Rectal smooth muscle tissue (tissue), 1 donor: ENCODE data around the gene DET1.
"Not testable (repeated sequence)": the region's sequence is repeated elsewhere in the genome, so short reads cannot be mapped to it uniquely, and the experiment has no call there.

Experiments
- H3K27ac ChIP-seq: one replicate; pipeline ENCODE4 v1.7.0; 2013; ENCODE audit warnings: low read depth, low read length, inconsistent platforms
- H3K27me3 ChIP-seq: one replicate; pipeline ENCODE4 v1.7.0; 2013; ENCODE audit warnings: low read length; ENCODE audit not compliant: control insufficient read depth, insufficient read depth
- H3K36me3 ChIP-seq: one replicate; pipeline ENCODE4 v1.7.0; 2013; ENCODE audit warnings: low read length; ENCODE audit not compliant: control insufficient read depth, insufficient read depth
- H3K4me1 ChIP-seq: one replicate; pipeline ENCODE4 v1.7.0; 2013; ENCODE audit warnings: low read length; ENCODE audit not compliant: control insufficient read depth, insufficient read depth
- H3K4me3 ChIP-seq: one replicate; pipeline ENCODE4 v1.7.0; 2013; ENCODE audit warnings: low read length
- H3K9ac ChIP-seq: one replicate; pipeline ENCODE4 v1.7.0; 2013; ENCODE audit warnings: low read length

Gene DET1

GRCh38 chr15:88537591-88538317 is 8.7 kb downstream of the DET1 start:
- Histone ChIP-seq H3K36me3 (no peaks in the 10 kb centered on the region), H3K27ac (no peak overlapping the region), H3K4me3 (no peak overlapping the region), H3K4me1 (peaks cover 8% of the 10 kb centered on the region), H3K27me3 (no peaks in the 10 kb centered on the region), H3K9ac (no peak overlapping the region)

- Histone ChIP-seq H3K9ac (no peak overlapping the region), H3K4me1 (no peaks in the 10 kb centered on the region), H3K36me3 (peaks cover 7% of the 10 kb centered on the region), H3K27ac (no peak overlapping the region), H3K4me3 (no peak overlapping the region), H3K27me3 (no peaks in the 10 kb centered on the region)
Observed at GRCh38 chr15:88535607-88536313, 10.7 kb downstream of the DET1 start.

GRCh38 chr15:88535100-88535499 is 11.4 kb downstream of the DET1 start:
- H3K4me3 ChIP-seq, result no peak overlapping the region
- H3K9ac ChIP-seq, result no peak overlapping the region
- no peaks in the 10 kb centered on the region for H3K27me3 ChIP-seq
- H3K4me1 ChIP-seq, result no peaks in the 10 kb centered on the region
- no peak overlapping the region for H3K27ac ChIP-seq
- H3K36me3 ChIP-seq, result peaks cover 8% of the 10 kb centered on the region

GRCh38 chr15:88533376-88533775 is 13.1 kb downstream of the DET1 start:
- peaks cover 8% of the 10 kb centered on the region for H3K36me3 ChIP-seq
- no peak overlapping the region for H3K27ac ChIP-seq
- H3K27me3 ChIP-seq, result no peaks in the 10 kb centered on the region
- H3K9ac ChIP-seq, result no peak overlapping the region
- no peaks in the 10 kb centered on the region for H3K4me1 ChIP-seq
- H3K4me3 ChIP-seq, result no peak overlapping the region

GRCh38 chr15:88529021-88529630 is 17.4 kb downstream of the DET1 start:
- H3K27ac ChIP-seq, result no peak overlapping the region
- no peaks in the 10 kb centered on the region for H3K4me1 ChIP-seq
- no peak overlapping the region for H3K9ac ChIP-seq
- H3K4me3 ChIP-seq, result no peak overlapping the region
- peaks cover 11% of the 10 kb centered on the region for H3K36me3 ChIP-seq
- H3K27me3 ChIP-seq, result no peaks in the 10 kb centered on the region

- H3K36me3 ChIP-seq, result peaks cover 11% of the 10 kb centered on the region
- H3K27me3 ChIP-seq, result no peaks in the 10 kb centered on the region
- no peaks in the 10 kb centered on the region for H3K4me1 ChIP-seq
- H3K4me3 ChIP-seq, result no peak overlapping the region
- no peak overlapping the region for H3K9ac ChIP-seq
- no peak overlapping the region for H3K27ac ChIP-seq
Observed at GRCh38 chr15:88526247-88526879, 20.1 kb downstream of the DET1 start.

GRCh38 chr15:88525418-88525817 is 21.1 kb downstream of the DET1 start:
- Histone ChIP-seq H3K27me3 (no peaks in the 10 kb centered on the region), H3K36me3 (peaks cover 4% of the 10 kb centered on the region), H3K4me1 (no peaks in the 10 kb centered on the region), H3K9ac (no peak overlapping the region), H3K4me3 (no peak overlapping the region), H3K27ac (no peak overlapping the region)

GRCh38 chr15:88524094-88524493 is 22.4 kb downstream of the DET1 start:
- H3K4me3 ChIP-seq, H3K9ac ChIP-seq, H3K36me3 ChIP-seq, H3K4me1 ChIP-seq, H3K27ac ChIP-seq, H3K27me3 ChIP-seq: not testable (repeated sequence)

GRCh38 chr15:88518903-88519302 is 27.6 kb downstream of the DET1 start:
- Histone ChIP-seq H3K4me1 (no peaks in the 10 kb centered on the region), H3K27me3 (no peaks in the 10 kb centered on the region), H3K27ac (no peak overlapping the region), H3K4me3 (no peak overlapping the region), H3K36me3 (no peaks in the 10 kb centered on the region), H3K9ac (no peak overlapping the region)

GRCh38 chr15:88513195-88513594 is 33.3 kb downstream of the DET1 start:
- H3K27me3 ChIP-seq, result no peaks in the 10 kb centered on the region
- no peak overlapping the region for H3K9ac ChIP-seq
- peaks cover 15% of the 10 kb centered on the region for H3K36me3 ChIP-seq
- H3K27ac ChIP-seq, result no peak overlapping the region
- H3K4me1 ChIP-seq, result no peaks in the 10 kb centered on the region
- no peak overlapping the region for H3K4me3 ChIP-seq

- Histone ChIP-seq H3K9ac (no peak overlapping the region), H3K27ac (no peak overlapping the region), H3K27me3 (no peaks in the 10 kb centered on the region), H3K4me1 (no peaks in the 10 kb centered on the region), H3K36me3 (peaks cover 15% of the 10 kb centered on the region), H3K4me3 (no peak overlapping the region)
Observed at GRCh38 chr15:88512601-88513000, 33.9 kb downstream of the DET1 start.

GRCh38 chr15:88512078-88512477 is 34.4 kb downstream of the DET1 start:
- H3K4me3 ChIP-seq, result no peak overlapping the region
- no peaks in the 10 kb centered on the region for H3K27me3 ChIP-seq
- no peak overlapping the region for H3K9ac ChIP-seq
- H3K27ac ChIP-seq, result no peak overlapping the region
- H3K4me1 ChIP-seq, result no peaks in the 10 kb centered on the region
- H3K36me3 ChIP-seq, result peaks cover 15% of the 10 kb centered on the region
